HEK293T (cell line): ENCODE results near the gene MSANTD7.
"Not testable (repeated sequence)": the region's sequence is repeated elsewhere in the genome, so short reads cannot be mapped to it uniquely, and the experiment has no call there.

Experiments
- CTCF ChIA-PET: fragments of 350-600 bp; formaldehyde crosslinking; extraction: SDS; loops from one replicate; lab custom pipeline; 2021; ENCODE audit warnings: antibody characterized with exemption, inconsistent platforms; lab: Yijun Ruan, JAX
- POLR2A ChIA-PET: fragments of 350-600 bp; formaldehyde crosslinking; extraction: SDS; loops from one replicate; lab custom pipeline; 2020; ENCODE audit warnings: antibody characterized with exemption, inconsistent platforms; lab: Yijun Ruan, JAX
- DNase-seq: peaks from one replicate; pipeline ENCODE4 v3.0.0; 2012; ENCODE audit warnings: mixed read lengths; ENCODE audit errors: extremely low spot score
- ARNT ChIP-seq: fragments of 450-650 bp; IDR thresholded peaks from 2 replicates; pipeline ENCODE4 v1.6.1; 2017; ENCODE audit warnings: mild to moderate bottlenecking
- BHLHE40 ChIP-seq: fragments of 450-650 bp; IDR thresholded peaks from 2 replicates; pipeline ENCODE4 v1.6.1; 2016; ENCODE audit warnings: mild to moderate bottlenecking, moderate library complexity, borderline replicate concordance
- CTBP1 ChIP-seq: fragments of 450-650 bp; IDR thresholded peaks from 2 replicates; pipeline ENCODE4 v1.6.1; 2016; ENCODE audit warnings: borderline replicate concordance
- ELF4 ChIP-seq: fragments of 450-650 bp; IDR thresholded peaks from 2 replicates; pipeline ENCODE4 v1.6.1; 2017; ENCODE audit warnings: antibody characterized with exemption
- FOXA1 ChIP-seq: fragments of 450-650 bp; IDR thresholded peaks from 2 replicates; pipeline ENCODE4 v1.6.1; 2016; ENCODE audit warnings: mild to moderate bottlenecking
- FOXK2 ChIP-seq: fragments of 450-650 bp; IDR thresholded peaks from 2 replicates; pipeline ENCODE4 v1.6.1; 2016; ENCODE audit warnings: mild to moderate bottlenecking
- FOXM1 ChIP-seq: fragments of 450-650 bp; IDR thresholded peaks from 2 replicates; pipeline ENCODE4 v1.6.1; 2017; ENCODE audit warnings: mild to moderate bottlenecking, borderline replicate concordance
- HDGF ChIP-seq: fragments of 450-650 bp; IDR thresholded peaks from 2 replicates; pipeline ENCODE4 v1.6.1; 2017; ENCODE audit warnings: antibody characterized with exemption, borderline replicate concordance
- L3MBTL2 ChIP-seq: fragments of 450-650 bp; conservative IDR thresholded peaks from 2 replicates; pipeline ENCODE4 v1.6.1; 2016; ENCODE audit warnings: mild to moderate bottlenecking
- LEF1 ChIP-seq: fragments of 450-650 bp; IDR thresholded peaks from 2 replicates; pipeline ENCODE4 v1.6.1; 2017; ENCODE audit warnings: mild to moderate bottlenecking, borderline replicate concordance
- NFRKB ChIP-seq: fragments of 450-650 bp; IDR thresholded peaks from 2 replicates; pipeline ENCODE4 v1.6.1; 2016; ENCODE audit warnings: mild to moderate bottlenecking, moderate library complexity
- PKNOX1 ChIP-seq: fragments of 450-650 bp; IDR thresholded peaks from 2 replicates; pipeline ENCODE4 v1.6.1; 2016
- SP1 ChIP-seq: fragments of 450-650 bp; IDR thresholded peaks from 2 replicates; pipeline ENCODE4 v1.6.1; 2017
- SUZ12 ChIP-seq: fragments of 450-650 bp; IDR thresholded peaks from 2 replicates; pipeline ENCODE4 v1.6.1; 2016; ENCODE audit warnings: mild to moderate bottlenecking
- TARDBP ChIP-seq: fragments of 450-650 bp; IDR thresholded peaks from 2 replicates; pipeline ENCODE4 v1.6.1; 2016
- ZNF384 ChIP-seq: fragments of 450-650 bp; IDR thresholded peaks from 2 replicates; pipeline ENCODE4 v1.6.1; 2016

The MSANTD7 gene

GRCh38 chr10:14803827-14804226 lies 34.3 kb upstream of the MSANTD7 start:
- no peak for DNase-seq
- ChIA-PET POLR2A (no interaction called here), CTCF (interaction anchor here (0.5 kb wide), 1 partner anchor 156 kb away, joined by 4 read pairs; no protein-coding TSS in a partner anchor)
- no peak for TF ChIP-seq ARNT
- no peak for TF ChIP-seq TARDBP
- TF ChIP-seq HDGF: no peak
- no peak for TF ChIP-seq L3MBTL2
- TF ChIP-seq LEF1: no peak
- no peak for TF ChIP-seq SUZ12
- TF ChIP-seq FOXA1: no peak
- TF ChIP-seq ELF4: no peak
- TF ChIP-seq FOXM1: no peak
- no peak for TF ChIP-seq BHLHE40
- TF ChIP-seq NFRKB: no peak
- no peak for TF ChIP-seq SP1
- no peak for TF ChIP-seq FOXK2
- no peak for TF ChIP-seq ZNF384
- no peak for TF ChIP-seq PKNOX1
- no peak for TF ChIP-seq CTBP1

- TF ChIP-seq FOXK2 (no peak), ELF4 (no peak), TARDBP (no peak), FOXM1 (no peak), HDGF (no peak), BHLHE40 (no peak), PKNOX1 (no peak), ARNT (no peak), ZNF384 (no peak), L3MBTL2 (no peak), FOXA1 (no peak), SUZ12 (no peak)
- POLR2A ChIA-PET: no interaction called here
- DNase-seq: no peak
- CTCF ChIA-PET: no interaction called here
Observed at GRCh38 chr10:14806318-14806717, 31.8 kb upstream of the MSANTD7 start.

- ChIA-PET POLR2A (no interaction called here), CTCF (interaction anchor here (1.2 kb wide), 1 partner anchor 12 kb away, joined by 3 read pairs; no protein-coding TSS in a partner anchor)
- TF ChIP-seq FOXA1 (no peak), BHLHE40 (no peak), HDGF (no peak), PKNOX1 (no peak), CTBP1 (no peak), L3MBTL2 (no peak), FOXK2 (no peak), ELF4 (no peak), LEF1 (no peak), NFRKB (no peak), FOXM1 (no peak), SUZ12 (no peak)
- no peak for DNase-seq
Observed at GRCh38 chr10:14810969-14811953, 26.8 kb upstream of the MSANTD7 start.

- CTCF ChIA-PET: interaction anchor here (1.2 kb wide), 1 partner anchor 11 kb away, joined by 3 read pairs; no protein-coding TSS in a partner anchor
- TF ChIP-seq TARDBP (no peak), ZNF384 (no peak), LEF1 (no peak), SP1 (no peak), PKNOX1 (no peak), FOXA1 (no peak), L3MBTL2 (no peak), FOXM1 (no peak), SUZ12 (no peak), HDGF (no peak), ELF4 (no peak), ARNT (no peak), CTBP1 (no peak), FOXK2 (no peak)
- POLR2A ChIA-PET: no interaction called here
- no peak for DNase-seq
Observed at GRCh38 chr10:14812271-14812670, 25.8 kb upstream of the MSANTD7 start.

GRCh38 chr10:14815681-14816080 lies 22.4 kb upstream of the MSANTD7 start:
- TF ChIP-seq L3MBTL2 (no peak), BHLHE40 (no peak), NFRKB (no peak), LEF1 (no peak), TARDBP (no peak), PKNOX1 (no peak), CTBP1 (no peak), HDGF (no peak), FOXA1 (no peak), ARNT (no peak), ZNF384 (no peak), ELF4 (no peak), FOXM1 (no peak), FOXK2 (no peak), SP1 (no peak), SUZ12 (no peak)
- POLR2A ChIA-PET: no interaction called here
- DNase-seq: no peak
- CTCF ChIA-PET: interaction anchor here (0.5 to 0.6 kb wide), 2 partner anchors 9 to 131 kb away, joined by 4 to 8 read pairs; no protein-coding TSS in a partner anchor

- CTCF ChIA-PET, POLR2A ChIA-PET, DNase-seq: not testable (repeated sequence)
Observed at GRCh38 chr10:14816717-14817116, 21.4 kb upstream of the MSANTD7 start.
